Activated naive CD8-positive, alpha-beta T cell treated with anti-CD3 and anti-CD28 coated beads, Interleukin-2, amount 50 U/mL, for 24 hours (primary cell): ENCODE data around the gene SLC25A17.
"Not testable (repeated sequence)": the region's sequence is repeated elsewhere in the genome, so short reads cannot be mapped to it uniquely, and the experiment has no call there.

ENCODE experiments used
- ATAC-seq: fragments of 150-1000 bp; cut with Tn5 transposase; one replicate; pipeline ENCODE4 v1.10.0; 2021
- DNase-seq: peaks from one replicate; pipeline ENCODE4 v3.0.0; 2021
- H3K27ac Mint-ChIP-seq: one replicate; pipeline ENCODE4 v1.8.0; 2021; ENCODE audit warnings: mild to moderate bottlenecking, mixed read lengths
- H3K27me3 Mint-ChIP-seq: one replicate; pipeline ENCODE4 v1.8.0; 2021; ENCODE audit warnings: mixed read lengths
- H3K36me3 Mint-ChIP-seq: one replicate; pipeline ENCODE4 v1.8.0; 2021; ENCODE audit warnings: low read depth, mixed read lengths
- H3K4me1 Mint-ChIP-seq: one replicate; pipeline ENCODE4 v1.8.0; 2021; ENCODE audit warnings: mixed read lengths
- H3K4me3 Mint-ChIP-seq: one replicate; pipeline ENCODE4 v1.8.0; 2021; ENCODE audit warnings: mild to moderate bottlenecking, moderate library complexity, mixed read lengths
- H3K9me3 Mint-ChIP-seq: one replicate; pipeline ENCODE4 v1.8.0; 2021; ENCODE audit warnings: mixed read lengths

The SLC25A17 gene

GRCh38 chr22:40803321-40803720 is 15.8 kb downstream of the SLC25A17 start:
- ATAC-seq: no peak
- H3K27me3 Mint-ChIP-seq: no peaks in the 10 kb centered on the region
- no peak overlapping the region for H3K4me3 Mint-ChIP-seq
- DNase-seq: no peak
- no peaks in the 10 kb centered on the region for H3K9me3 Mint-ChIP-seq
- H3K36me3 Mint-ChIP-seq: peaks cover 4% of the 10 kb centered on the region
- H3K27ac Mint-ChIP-seq: no peak overlapping the region
- H3K4me1 Mint-ChIP-seq: no peaks in the 10 kb centered on the region

GRCh38 chr22:40799008-40799407 is 20.1 kb downstream of the SLC25A17 start:
- H3K27ac Mint-ChIP-seq: no peak overlapping the region
- no peaks in the 10 kb centered on the region for H3K27me3 Mint-ChIP-seq
- no peak overlapping the region for H3K4me3 Mint-ChIP-seq
- DNase-seq (no peak), ATAC-seq (no peak)
- no peaks in the 10 kb centered on the region for H3K4me1 Mint-ChIP-seq
- H3K9me3 Mint-ChIP-seq: no peaks in the 10 kb centered on the region
- H3K36me3 Mint-ChIP-seq: peaks cover 4% of the 10 kb centered on the region

- Mint-ChIP-seq H3K27me3 (no peaks in the 10 kb centered on the region), H3K27ac (no peak overlapping the region), H3K4me3 (no peak overlapping the region), H3K4me1 (peaks cover 5% of the 10 kb centered on the region), H3K36me3 (peaks cover 18% of the 10 kb centered on the region), H3K9me3 (no peaks in the 10 kb centered on the region)
- DNase-seq (no peak), ATAC-seq (no peak)
Measured at GRCh38 chr22:40797427-40797826, 21.7 kb downstream of the SLC25A17 start.

GRCh38 chr22:40792451-40792850 is 26.7 kb downstream of the SLC25A17 start:
- peaks cover 16% of the 10 kb centered on the region for H3K4me1 Mint-ChIP-seq
- no peak overlapping the region for H3K4me3 Mint-ChIP-seq
- peaks cover 41% of the 10 kb centered on the region for H3K36me3 Mint-ChIP-seq
- H3K27ac Mint-ChIP-seq: no peak overlapping the region
- ATAC-seq (no peak), DNase-seq (no peak)
- no peaks in the 10 kb centered on the region for H3K27me3 Mint-ChIP-seq
- no peaks in the 10 kb centered on the region for H3K9me3 Mint-ChIP-seq

- no peak for ATAC-seq
- H3K27me3 Mint-ChIP-seq: no peaks in the 10 kb centered on the region
- H3K4me3 Mint-ChIP-seq: no peak overlapping the region
- no peak overlapping the region for H3K27ac Mint-ChIP-seq
- H3K9me3 Mint-ChIP-seq: no peaks in the 10 kb centered on the region
- H3K4me1 Mint-ChIP-seq: peaks cover 16% of the 10 kb centered on the region
- H3K36me3 Mint-ChIP-seq: peaks cover 41% of the 10 kb centered on the region
- DNase-seq: no peak
Measured at GRCh38 chr22:40791241-40791640, 27.9 kb downstream of the SLC25A17 start.

GRCh38 chr22:40789131-40789530 is 30.0 kb downstream of the SLC25A17 start:
- H3K4me1 Mint-ChIP-seq: peaks cover 16% of the 10 kb centered on the region

GRCh38 chr22:40782521-40782920 is 36.6 kb downstream of the SLC25A17 start:
- Mint-ChIP-seq H3K4me1 (no peaks in the 10 kb centered on the region), H3K27ac (no peak overlapping the region), H3K9me3 (no peaks in the 10 kb centered on the region), H3K27me3 (no peaks in the 10 kb centered on the region), H3K36me3 (peaks cover 19% of the 10 kb centered on the region), H3K4me3 (no peak overlapping the region)
- DNase-seq (no peak), ATAC-seq (no peak)

More at GRCh38 chr22:40789131-40789530, 30.0 kb downstream of the SLC25A17 start:
- no peak overlapping the region for H3K4me3 Mint-ChIP-seq
- no peaks in the 10 kb centered on the region for H3K9me3 Mint-ChIP-seq
- no peak for ATAC-seq
- peaks cover 42% of the 10 kb centered on the region for H3K36me3 Mint-ChIP-seq
- H3K27ac Mint-ChIP-seq: no peak overlapping the region
- DNase-seq: no peak
- H3K27me3 Mint-ChIP-seq: no peaks in the 10 kb centered on the region

- not testable (repeated sequence) for ATAC-seq, H3K27ac Mint-ChIP-seq, H3K9me3 Mint-ChIP-seq, H3K4me3 Mint-ChIP-seq, H3K4me1 Mint-ChIP-seq, H3K27me3 Mint-ChIP-seq, DNase-seq
- peaks cover 22% of the 10 kb centered on the region for H3K36me3 Mint-ChIP-seq
Measured at GRCh38 chr22:40781749-40782148, 37.4 kb downstream of the SLC25A17 start.

- no peak for DNase-seq
- Mint-ChIP-seq H3K4me1 (peaks cover 17% of the 10 kb centered on the region), H3K27me3 (no peaks in the 10 kb centered on the region), H3K4me3 (no peak overlapping the region), H3K36me3 (peaks cover 30% of the 10 kb centered on the region), H3K9me3 (no peaks in the 10 kb centered on the region), H3K27ac (no peak overlapping the region)
- ATAC-seq: no peak
Measured at GRCh38 chr22:40769761-40770160, 49.4 kb downstream of the SLC25A17 start.

GRCh38 chr22:40768206-40768605 is 50.9 kb downstream of the SLC25A17 start:
- Mint-ChIP-seq H3K9me3 (no peaks in the 10 kb centered on the region), H3K27ac (no peak overlapping the region), H3K4me3 (no peak overlapping the region), H3K27me3 (no peaks in the 10 kb centered on the region), H3K4me1 (peaks cover 17% of the 10 kb centered on the region), H3K36me3 (peaks cover 22% of the 10 kb centered on the region)
- ATAC-seq: no peak
- no peak for DNase-seq

GRCh38 chr22:40766956-40767355 is 52.2 kb downstream of the SLC25A17 start:
- DNase-seq (no peak), ATAC-seq (no peak)
- H3K27ac Mint-ChIP-seq: no peak overlapping the region
- no peaks in the 10 kb centered on the region for H3K9me3 Mint-ChIP-seq
- H3K4me1 Mint-ChIP-seq: peaks cover 17% of the 10 kb centered on the region
- H3K4me3 Mint-ChIP-seq: no peak overlapping the region
- H3K27me3 Mint-ChIP-seq: no peaks in the 10 kb centered on the region
- peaks cover 19% of the 10 kb centered on the region for H3K36me3 Mint-ChIP-seq

GRCh38 chr22:40764763-40765441 is 54.2 kb downstream of the SLC25A17 start:
- ATAC-seq: peak; percentile 82
- H3K9me3 Mint-ChIP-seq: no peaks in the 10 kb centered on the region
- H3K36me3 Mint-ChIP-seq: peaks cover 6% of the 10 kb centered on the region
- peak overlapping the region; percentile 24 for H3K4me3 Mint-ChIP-seq
- peak; percentile 14 for DNase-seq
- H3K27me3 Mint-ChIP-seq: no peaks in the 10 kb centered on the region
- peak overlapping the region; percentile 86 for H3K27ac Mint-ChIP-seq
- H3K4me1 Mint-ChIP-seq: peaks cover 17% of the 10 kb centered on the region

- no peaks in the 10 kb centered on the region for H3K9me3 Mint-ChIP-seq
- H3K27me3 Mint-ChIP-seq: no peaks in the 10 kb centered on the region
- no peaks in the 10 kb centered on the region for H3K36me3 Mint-ChIP-seq
- no peak overlapping the region for H3K27ac Mint-ChIP-seq
- no peak for DNase-seq
- peaks cover 6% of the 10 kb centered on the region for H3K4me1 Mint-ChIP-seq
- H3K4me3 Mint-ChIP-seq: no peak overlapping the region
- no peak for ATAC-seq
Measured at GRCh38 chr22:40759294-40759840, 59.8 kb downstream of the SLC25A17 start.

GRCh38 chr22:40758851-40759250 is 60.3 kb downstream of the SLC25A17 start:
- H3K27ac Mint-ChIP-seq, H3K9me3 Mint-ChIP-seq, H3K27me3 Mint-ChIP-seq, ATAC-seq, DNase-seq, H3K36me3 Mint-ChIP-seq, H3K4me3 Mint-ChIP-seq, H3K4me1 Mint-ChIP-seq: not testable (repeated sequence)

- H3K4me3 Mint-ChIP-seq: no peak overlapping the region
- peaks cover 3% of the 10 kb centered on the region for H3K4me1 Mint-ChIP-seq
- H3K9me3 Mint-ChIP-seq: no peaks in the 10 kb centered on the region
- no peaks in the 10 kb centered on the region for H3K27me3 Mint-ChIP-seq
- ATAC-seq (no peak), DNase-seq (no peak)
- H3K36me3 Mint-ChIP-seq: no peaks in the 10 kb centered on the region
- no peak overlapping the region for H3K27ac Mint-ChIP-seq
Measured at GRCh38 chr22:40758390-40758789, 60.8 kb downstream of the SLC25A17 start.
